ENCODE results near the gene POU4F3.

Gene POU4F3

GRCh38 chr5:146339715-146340259, 1.1 kb downstream of the POU4F3 start:
- TF ChIP-seq CTCF (IDR thresholded peaks at IDR 0.05; ENCODE audit: borderline replicate concordance, insufficient read depth, low read depth, low read length): no peak
- no peak overlapping the region for H3K4me3 ChIP-seq (ENCODE audit: low read depth, low read length)

GRCh38 chr5:146340260-146341081, 1.8 kb downstream of the POU4F3 start:
- no peak overlapping the region for H3K4me3 ChIP-seq (ENCODE audit: low read depth, low read length)
- no peak for TF ChIP-seq CTCF (IDR thresholded peaks at IDR 0.05; ENCODE audit: borderline replicate concordance, insufficient read depth, low read depth, low read length)

GRCh38 chr5:146341854-146342253, 3.2 kb downstream of the POU4F3 start:
- H3K4me3 ChIP-seq (ENCODE audit: low read depth, low read length): no peak overlapping the region
- TF ChIP-seq CTCF (IDR thresholded peaks at IDR 0.05; ENCODE audit: borderline replicate concordance, insufficient read depth, low read depth, low read length): no peak

- TF ChIP-seq CTCF (IDR thresholded peaks at IDR 0.05; ENCODE audit: borderline replicate concordance, insufficient read depth, low read depth, low read length): no peak
- H3K4me3 ChIP-seq (ENCODE audit: low read depth, low read length): no peak overlapping the region
Observed at GRCh38 chr5:146342519-146342881, 3.9 kb downstream of the POU4F3 start.

GRCh38 chr5:146342882-146343865, 4.5 kb downstream of the POU4F3 start:
- no peak for TF ChIP-seq CTCF (IDR thresholded peaks at IDR 0.05; ENCODE audit: borderline replicate concordance, insufficient read depth, low read depth, low read length)

GRCh38 chr5:146344155-146345118, 5.8 kb downstream of the POU4F3 start:
- TF ChIP-seq CTCF (IDR thresholded peaks at IDR 0.05; ENCODE audit: borderline replicate concordance, insufficient read depth, low read depth, low read length): no peak
- no peak overlapping the region for H3K4me3 ChIP-seq (ENCODE audit: low read depth, low read length)

More at GRCh38 chr5:146342882-146343865, 4.5 kb downstream of the POU4F3 start:
- H3K4me3 ChIP-seq (ENCODE audit: low read depth, low read length): no peak overlapping the region
